OCI-LY3 (cell line): ENCODE data around the gene TBX1.

Experiments used
- EZH2phosphoT487 ChIP-seq: fragments of 200-600 bp; shearing (Covaris generic); IDR thresholded peaks from 2 replicates; pipeline ENCODE4 v1.6.1; 2018; ENCODE audit warnings: antibody characterized with exemption, mixed run types, low read depth
- TF ChIP-seq, protein P1 (sequence below): fragments of 200-600, 300-600 bp; sonication (generic); IDR thresholded peaks from 2 replicates; pipeline ENCODE4 v1.5.1; 2014; ENCODE audit warnings: antibody characterized with exemption, low read length, low read depth

DNA sequence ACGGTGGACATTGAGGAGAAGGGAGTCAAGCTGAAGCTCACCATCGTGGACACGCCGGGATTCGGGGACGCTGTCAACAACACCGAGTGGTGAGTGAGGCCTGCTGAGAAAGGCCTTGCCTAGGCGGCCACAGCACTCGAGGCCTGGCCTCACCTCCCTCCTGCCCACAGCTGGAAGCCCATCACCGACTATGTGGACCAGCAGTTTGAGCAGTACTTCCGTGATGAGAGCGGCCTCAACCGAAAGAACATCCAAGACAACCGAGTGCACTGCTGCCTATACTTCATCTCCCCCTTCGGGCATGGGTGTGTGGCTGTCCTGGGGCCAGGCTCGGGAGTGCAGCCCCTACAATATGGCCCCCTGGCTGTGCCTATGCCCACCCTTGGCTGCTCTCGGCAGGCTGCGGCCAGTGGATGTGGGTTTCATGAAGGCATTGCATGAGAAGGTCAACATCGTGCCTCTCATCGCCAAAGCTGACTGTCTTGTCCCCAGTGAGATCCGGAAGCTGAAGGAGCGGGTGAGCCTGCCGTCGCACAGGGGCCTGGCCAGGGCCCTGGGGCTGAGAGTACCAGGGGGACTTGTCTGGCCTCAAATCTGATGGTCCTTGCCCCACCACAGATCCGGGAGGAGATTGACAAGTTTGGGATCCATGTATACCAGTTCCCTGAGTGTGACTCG is 40.3 kb upstream of the TBX1 start:
- TF ChIP-seq, protein P1, sequence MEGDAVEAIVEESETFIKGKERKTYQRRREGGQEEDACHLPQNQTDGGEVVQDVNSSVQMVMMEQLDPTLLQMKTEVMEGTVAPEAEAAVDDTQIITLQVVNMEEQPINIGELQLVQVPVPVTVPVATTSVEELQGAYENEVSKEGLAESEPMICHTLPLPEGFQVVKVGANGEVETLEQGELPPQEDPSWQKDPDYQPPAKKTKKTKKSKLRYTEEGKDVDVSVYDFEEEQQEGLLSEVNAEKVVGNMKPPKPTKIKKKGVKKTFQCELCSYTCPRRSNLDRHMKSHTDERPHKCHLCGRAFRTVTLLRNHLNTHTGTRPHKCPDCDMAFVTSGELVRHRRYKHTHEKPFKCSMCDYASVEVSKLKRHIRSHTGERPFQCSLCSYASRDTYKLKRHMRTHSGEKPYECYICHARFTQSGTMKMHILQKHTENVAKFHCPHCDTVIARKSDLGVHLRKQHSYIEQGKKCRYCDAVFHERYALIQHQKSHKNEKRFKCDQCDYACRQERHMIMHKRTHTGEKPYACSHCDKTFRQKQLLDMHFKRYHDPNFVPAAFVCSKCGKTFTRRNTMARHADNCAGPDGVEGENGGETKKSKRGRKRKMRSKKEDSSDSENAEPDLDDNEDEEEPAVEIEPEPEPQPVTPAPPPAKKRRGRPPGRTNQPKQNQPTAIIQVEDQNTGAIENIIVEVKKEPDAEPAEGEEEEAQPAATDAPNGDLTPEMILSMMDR = no peak
- TF ChIP-seq EZH2phosphoT487 = no peak
